DMS 273 treated with DMSO at 0.1 percent for 48 hours (cell line): ENCODE results near the gene FIGNL2.

Experiments used
- DNase-seq: peaks from one replicate; lab custom pipeline; 2025; lab: John Stamatoyannopoulos, UW

FIGNL2 gene

GRCh38 chr12:51855586-51856428 lies 7.3 kb upstream of the FIGNL2 start:
- no peak for DNase-seq

GRCh38 chr12:51852404-51853137 lies 4.1 kb upstream of the FIGNL2 start:
- no peak for DNase-seq

- DNase-seq: no peak
These were observed 3.1 kb upstream of the FIGNL2 start for GRCh38 chr12:51851413-51852124.

GRCh38 chr12:51850965-51851299 lies 2.4 kb upstream of the FIGNL2 start:
- DNase-seq: no peak

- no peak for DNase-seq
These were observed 1.8 kb upstream of the FIGNL2 start for GRCh38 chr12:51850081-51850964.

- no peak for DNase-seq
These were observed 570 bp upstream of the FIGNL2 start for GRCh38 chr12:51848841-51849735.

GRCh38 chr12:51847643-51848325 lies 734 bp downstream of the FIGNL2 start:
- DNase-seq: no peak

GRCh38 chr12:51846911-51847642 lies 1.4 kb downstream of the FIGNL2 start:
- no peak for DNase-seq

GRCh38 chr12:51846271-51846691 lies 2.2 kb downstream of the FIGNL2 start:
- DNase-seq: no peak

GRCh38 chr12:51845482-51845881 lies 3.0 kb downstream of the FIGNL2 start:
- DNase-seq: no peak

GRCh38 chr12:51844854-51845253 lies 3.7 kb downstream of the FIGNL2 start:
- DNase-seq: no peak

- DNase-seq: no peak
These were observed 6.8 kb downstream of the FIGNL2 start for GRCh38 chr12:51841727-51842126.

- DNase-seq: no peak
These were observed 7.6 kb downstream of the FIGNL2 start for GRCh38 chr12:51840966-51841365.

GRCh38 chr12:51839310-51839947 lies 9.1 kb downstream of the FIGNL2 start:
- DNase-seq: no peak

- DNase-seq: no peak
These were observed 9.8 kb downstream of the FIGNL2 start for GRCh38 chr12:51838762-51839161.

GRCh38 chr12:51838036-51838435 lies 10.5 kb downstream of the FIGNL2 start:
- no peak for DNase-seq

- DNase-seq: no peak
These were observed 11.2 kb downstream of the FIGNL2 start for GRCh38 chr12:51837286-51837685.

- DNase-seq: no peak
These were observed 11.7 kb downstream of the FIGNL2 start for GRCh38 chr12:51836827-51837173.
